ENCODE results near the gene SAPCD1.

DNA sequence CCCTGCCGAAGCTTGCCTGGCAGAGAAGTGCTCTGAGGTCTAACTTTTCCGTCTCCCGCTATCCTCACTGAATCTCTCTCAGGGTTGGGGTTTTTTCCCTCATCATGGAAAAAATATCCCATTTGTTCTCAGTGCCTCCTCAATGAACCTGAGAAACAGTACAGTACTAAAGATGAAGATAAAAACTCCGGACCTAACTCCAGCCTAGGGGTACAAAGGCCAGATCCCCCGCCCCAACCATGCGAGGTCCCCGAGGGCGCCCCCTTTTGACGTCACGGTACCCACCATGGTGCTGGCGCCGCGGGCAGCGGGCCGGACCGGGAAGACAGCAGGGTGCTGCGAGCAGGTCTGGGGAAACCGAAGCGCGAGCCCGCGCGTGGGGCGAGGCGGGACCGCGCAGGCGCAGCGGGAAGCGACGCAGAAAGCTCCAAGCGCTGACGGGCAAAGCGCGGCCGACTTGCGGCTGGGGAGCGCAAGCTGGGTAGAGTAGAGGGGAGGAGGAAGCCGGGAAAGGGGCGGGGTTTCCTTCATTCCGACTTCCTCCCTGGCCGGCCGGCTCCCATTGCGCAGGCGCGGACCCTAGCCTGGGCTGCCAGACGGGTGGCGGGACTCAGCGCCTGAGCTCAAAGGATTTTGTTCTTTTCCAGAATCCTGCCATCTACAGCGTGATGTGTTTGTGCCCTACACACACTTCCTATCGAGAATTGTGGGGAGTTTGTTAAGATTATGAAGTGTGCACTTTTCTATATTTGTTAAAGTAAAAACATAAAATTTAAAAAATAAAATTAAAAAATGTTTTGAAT lies 44.2 kb downstream of the SAPCD1 start, which contains the start of gene LSM2:
- TF ChIP-seq EZH2phosphoT487 (IDR thresholded peaks at IDR 0.05; ENCODE audit: borderline replicate concordance, low read depth) = no peak
- TF ChIP-seq TAF1 (IDR thresholded peaks at IDR 0.05; ENCODE audit: borderline replicate concordance, low read depth, low read length) = peak; percentile 59
- TF ChIP-seq FOSL2 (IDR thresholded peaks at IDR 0.05; ENCODE audit: borderline replicate concordance, low read depth) = no peak
- TF ChIP-seq GATA2 (CRISPR knock-in tag; IDR thresholded peaks at IDR 0.05) = no peak
- TF ChIP-seq, protein P1, sequence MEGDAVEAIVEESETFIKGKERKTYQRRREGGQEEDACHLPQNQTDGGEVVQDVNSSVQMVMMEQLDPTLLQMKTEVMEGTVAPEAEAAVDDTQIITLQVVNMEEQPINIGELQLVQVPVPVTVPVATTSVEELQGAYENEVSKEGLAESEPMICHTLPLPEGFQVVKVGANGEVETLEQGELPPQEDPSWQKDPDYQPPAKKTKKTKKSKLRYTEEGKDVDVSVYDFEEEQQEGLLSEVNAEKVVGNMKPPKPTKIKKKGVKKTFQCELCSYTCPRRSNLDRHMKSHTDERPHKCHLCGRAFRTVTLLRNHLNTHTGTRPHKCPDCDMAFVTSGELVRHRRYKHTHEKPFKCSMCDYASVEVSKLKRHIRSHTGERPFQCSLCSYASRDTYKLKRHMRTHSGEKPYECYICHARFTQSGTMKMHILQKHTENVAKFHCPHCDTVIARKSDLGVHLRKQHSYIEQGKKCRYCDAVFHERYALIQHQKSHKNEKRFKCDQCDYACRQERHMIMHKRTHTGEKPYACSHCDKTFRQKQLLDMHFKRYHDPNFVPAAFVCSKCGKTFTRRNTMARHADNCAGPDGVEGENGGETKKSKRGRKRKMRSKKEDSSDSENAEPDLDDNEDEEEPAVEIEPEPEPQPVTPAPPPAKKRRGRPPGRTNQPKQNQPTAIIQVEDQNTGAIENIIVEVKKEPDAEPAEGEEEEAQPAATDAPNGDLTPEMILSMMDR (IDR thresholded peaks at IDR 0.05) = peak; percentile 46
- peak; percentile 77; the same call in 1 of the 2 replicates for TF ChIP-seq SIN3A (IDR thresholded peaks at IDR 0.05; ENCODE audit: borderline replicate concordance, low read depth, low read length)
- TF ChIP-seq MEF2A (IDR thresholded peaks at IDR 0.05; ENCODE audit: borderline replicate concordance, low read depth) = no peak
